Gastrocnemius medialis (tissue), 4 donors: Measurements from ENCODE around the gene C1QTNF1.

ENCODE experiments used
- CTCF ChIP-seq, 5 experiments: fragments of 450-650 bp in 3 of 5; fragments of 200-600 bp in 2 of 5; sonication (generic) in 2 of 5; IDR thresholded peaks in 4 of 5; conservative IDR thresholded peaks in 1 of 5; 1 replicate in 4 of 5; 2 replicates in 1 of 5; pipeline ENCODE4 v1.5.1; 2016 to 2019; ENCODE audit warnings: antibody characterized with exemption in 5 of 5, mild to moderate bottlenecking in 3 of 5, moderate library complexity in 3 of 5
- POLR2A ChIP-seq, 2 donors: fragments of 450-650 bp; IDR thresholded peaks; one replicate each; pipeline ENCODE4 v1.6.1; 2017; ENCODE audit warnings: antibody characterized with exemption in 2 of 2, mild to moderate bottlenecking in 2 of 2, moderate library complexity in 2 of 2

DNA sequence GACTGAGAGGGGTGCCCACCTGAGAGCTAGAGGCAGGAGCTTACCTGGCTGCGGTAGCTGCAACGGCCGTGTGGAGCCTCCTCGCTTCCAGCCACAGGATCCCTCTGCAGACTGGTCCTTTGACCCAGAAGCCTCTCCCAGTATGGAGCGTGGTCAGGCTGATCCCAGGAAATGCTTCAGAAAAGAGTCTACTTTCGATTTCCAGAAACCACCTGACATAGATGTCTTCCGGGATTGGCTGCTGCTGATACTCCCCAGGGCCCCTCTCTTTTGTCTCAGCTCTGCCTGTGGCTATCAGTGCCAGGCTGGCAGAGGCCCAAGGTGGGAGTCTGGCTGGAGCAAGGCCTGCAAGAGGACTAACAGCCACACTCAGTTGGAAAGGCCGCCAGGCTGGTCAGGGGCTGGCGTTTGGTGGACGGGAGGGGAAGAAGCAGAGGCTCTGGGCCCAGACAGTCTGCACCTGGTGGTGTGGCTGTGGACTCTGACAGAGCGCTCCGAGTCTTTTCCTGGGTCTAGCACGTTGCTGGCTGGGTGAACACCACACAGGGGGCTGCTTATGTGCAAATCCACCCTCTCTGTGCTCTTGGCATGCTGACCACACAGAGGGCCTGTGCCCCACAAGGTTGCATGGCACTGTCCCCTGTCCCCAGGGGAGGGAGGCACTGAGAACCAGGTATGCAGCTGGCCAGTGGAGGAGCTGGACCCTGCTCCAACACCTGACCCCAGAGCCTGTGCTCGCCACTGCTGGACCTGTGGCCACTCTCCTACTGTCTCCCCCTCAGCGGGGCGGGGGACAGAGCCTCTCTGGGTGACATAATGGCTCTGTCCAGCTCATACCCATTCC, 44.0 kb upstream of the C1QTNF1 start, which contains the start of gene LGALS3BP:
- TF ChIP-seq CTCF (IDR thresholded peaks at IDR 0.05 in 4 of 5, conservative IDR thresholded peaks at IDR 0.05 in 1 of 5) (no peak), POLR2A (IDR thresholded peaks at IDR 0.05) (no peak)
